ENCODE measurements around the gene BRD7.

BRD7 gene

GRCh38 chr16:50320310-50320709 lies 48.5 kb downstream of the BRD7 start:
- no peak for DNase-seq (ENCODE audit: low spot score)

DNA sequence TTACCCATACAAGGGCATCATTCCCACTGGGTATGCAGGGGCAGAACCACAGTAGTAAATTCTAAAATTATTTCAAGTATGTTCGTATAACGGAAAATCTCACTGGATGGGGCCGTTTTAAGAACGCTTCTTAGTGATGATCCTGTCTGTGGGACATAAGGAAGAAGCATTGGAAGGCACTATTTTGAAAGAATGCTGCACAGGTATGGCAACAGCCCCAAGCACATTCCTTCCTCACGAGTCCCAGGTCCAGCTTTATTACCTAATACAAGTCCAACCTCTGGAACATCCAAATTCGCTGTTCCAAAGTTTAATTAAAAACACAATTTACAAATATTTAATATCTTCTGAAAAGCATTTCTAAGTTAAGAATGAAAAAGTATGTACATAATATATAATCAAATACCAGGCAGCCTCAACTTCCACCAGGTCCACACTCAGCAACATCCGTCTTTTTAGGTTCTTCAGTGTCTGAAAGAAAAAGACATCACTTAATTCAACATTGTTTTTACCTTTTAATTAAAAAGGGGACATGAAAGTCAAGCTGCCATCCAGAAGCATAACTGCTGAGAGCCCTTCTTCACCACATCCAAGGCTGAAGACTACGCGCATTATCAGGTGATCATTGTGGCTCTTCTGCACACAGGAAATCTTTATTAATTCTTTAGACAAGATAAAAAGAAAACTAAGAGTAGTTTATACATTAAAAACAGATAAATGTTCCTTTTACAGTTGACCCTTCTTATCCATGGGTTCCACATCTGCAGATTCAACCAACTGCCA lies 49.8 kb downstream of the BRD7 start:
- no peak for DNase-seq (ENCODE audit: low spot score)

DNA sequence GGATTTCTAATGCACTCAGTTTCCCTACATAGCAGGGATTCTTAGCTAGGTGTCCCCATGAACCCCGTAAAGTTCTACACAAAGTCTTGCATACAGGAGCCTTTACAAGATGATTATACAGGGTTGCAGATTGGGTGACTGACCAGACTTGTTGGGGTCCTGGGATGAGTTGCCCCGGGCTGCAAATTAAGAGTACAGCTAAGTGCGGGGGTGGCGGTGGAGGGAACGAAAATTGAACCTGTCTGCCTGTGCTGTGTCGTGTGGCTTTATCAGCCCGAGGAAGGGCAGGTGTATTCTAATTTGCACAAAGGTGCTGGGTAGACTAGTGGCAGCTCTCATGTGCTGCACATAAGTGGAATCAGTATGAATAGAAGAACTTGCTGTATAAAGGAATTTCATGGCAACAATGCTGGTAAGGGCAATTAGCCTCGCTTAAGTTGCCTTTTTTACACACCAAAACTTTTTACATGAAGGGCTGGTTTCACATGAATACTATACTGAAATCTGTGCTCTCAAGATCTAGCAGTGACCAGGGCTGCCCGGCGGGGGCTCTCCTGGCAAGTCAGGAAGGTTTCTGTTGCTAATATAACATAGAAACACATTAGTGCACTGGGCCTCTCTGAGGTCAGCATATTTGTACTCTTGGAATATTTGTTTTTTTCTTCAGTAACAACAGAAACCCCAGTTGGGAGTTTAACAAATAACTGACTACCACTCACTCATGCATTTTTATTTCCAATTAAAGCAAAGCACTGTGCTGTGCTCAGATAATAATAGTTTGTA lies 51.7 kb downstream of the BRD7 start:
- no peak for DNase-seq (ENCODE audit: low spot score)

GRCh38 chr16:50316102-50316847 lies 52.5 kb downstream of the BRD7 start:
- no peak for DNase-seq (ENCODE audit: low spot score)

GRCh38 chr16:50315346-50315997 lies 53.3 kb downstream of the BRD7 start:
- DNase-seq (ENCODE audit: low spot score): no peak

GRCh38 chr16:50314665-50315064 lies 54.1 kb downstream of the BRD7 start:
- DNase-seq (ENCODE audit: low spot score): no peak

GRCh38 chr16:50313596-50314478 lies 55.0 kb downstream of the BRD7 start:
- peak; percentile 78 for DNase-seq (ENCODE audit: low spot score)

DNA sequence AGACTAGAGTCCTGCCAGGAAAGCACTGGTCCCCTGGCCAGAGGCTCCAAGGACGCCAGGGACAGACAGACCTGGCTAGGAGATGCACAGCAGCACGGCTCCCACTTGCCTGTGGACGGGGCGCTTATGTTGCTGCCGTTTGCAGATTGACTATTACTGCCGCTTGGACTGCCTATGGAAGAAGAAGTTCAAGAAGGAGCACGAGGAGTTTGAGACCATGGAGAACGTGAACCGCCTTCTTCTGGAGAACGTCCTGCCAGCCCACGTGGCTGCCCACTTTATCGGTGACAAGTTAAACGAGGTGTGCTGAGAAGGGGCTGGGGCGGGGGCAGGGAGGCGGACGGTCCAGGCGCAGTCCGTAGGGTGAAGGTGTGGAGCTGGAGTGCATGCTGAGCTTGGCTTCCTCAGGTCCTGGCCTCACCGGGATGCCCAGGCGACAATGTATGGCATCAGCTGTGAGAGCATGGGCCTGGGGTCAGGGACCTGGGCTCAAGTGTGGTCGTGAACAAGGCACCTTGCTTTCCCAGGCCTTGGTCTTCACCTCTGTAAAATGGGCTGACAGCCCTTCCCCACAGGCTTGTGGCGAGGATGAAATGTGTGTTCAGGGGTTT lies 56.8 kb downstream of the BRD7 start:
- DNase-seq (ENCODE audit: low spot score): no peak

GRCh38 chr16:50311134-50311528 lies 57.7 kb downstream of the BRD7 start:
- no peak for DNase-seq (ENCODE audit: low spot score)

GRCh38 chr16:50310308-50311133 lies 58.3 kb downstream of the BRD7 start:
- no peak for DNase-seq (ENCODE audit: low spot score)

DNA sequence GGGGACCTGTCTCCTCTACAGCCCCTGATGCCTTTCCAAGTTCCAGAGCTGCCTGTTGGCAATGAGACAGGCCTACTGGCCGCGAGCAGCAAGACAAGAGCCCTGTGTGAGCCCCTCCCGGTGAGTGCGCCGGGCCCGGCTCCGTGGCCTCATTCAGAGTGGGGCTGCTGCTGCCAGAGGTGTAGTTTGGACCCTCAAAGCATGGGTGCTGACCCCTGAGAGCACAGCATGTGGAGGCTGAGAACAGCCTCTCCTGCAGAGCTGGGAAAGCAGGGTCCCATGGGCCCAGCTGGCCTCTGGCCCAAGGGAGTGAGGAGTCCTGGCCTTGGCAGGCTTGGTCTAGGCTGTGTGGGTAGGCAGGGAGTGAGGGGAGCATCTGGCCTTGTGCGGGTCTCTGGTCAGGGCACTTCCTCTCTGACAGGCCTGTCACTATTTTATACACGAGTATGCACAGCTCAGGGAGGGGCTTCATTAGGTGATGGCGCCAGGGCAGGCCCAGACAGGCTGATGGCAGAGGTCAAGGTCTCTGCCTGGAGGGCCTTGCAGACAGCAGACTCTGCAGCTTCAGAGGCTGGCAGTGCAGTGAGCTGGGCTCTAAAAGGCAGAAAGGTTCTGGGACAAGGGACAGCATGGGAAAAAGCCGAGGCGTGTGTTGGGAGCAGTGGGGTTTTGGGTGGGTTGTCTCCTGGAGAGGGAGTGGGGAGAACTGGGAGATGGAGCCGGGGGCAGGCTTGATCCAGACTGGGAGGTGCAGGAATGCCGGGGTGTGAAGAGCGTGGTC lies 59.1 kb downstream of the BRD7 start:
- no peak for DNase-seq (ENCODE audit: low spot score)

- no peak for DNase-seq (ENCODE audit: low spot score)
Observed at GRCh38 chr16:50309156-50309526, 59.6 kb downstream of the BRD7 start.

- DNase-seq (ENCODE audit: low spot score): no peak
Observed at GRCh38 chr16:50308237-50308965, 60.4 kb downstream of the BRD7 start.

GRCh38 chr16:50306287-50306686 lies 62.5 kb downstream of the BRD7 start:
- DNase-seq (ENCODE audit: low spot score): no peak

- DNase-seq (ENCODE audit: low spot score): no peak
Observed at GRCh38 chr16:50305441-50306061, 63.2 kb downstream of the BRD7 start.

- DNase-seq (ENCODE audit: low spot score): no peak
Observed at GRCh38 chr16:50304467-50305440, 64.0 kb downstream of the BRD7 start.
